NCI-H748 treated with DMSO at 0.1 percent for 48 hours (cell line): ENCODE measurements around the gene BCAP31.
"Not testable (repeated sequence)": the region's sequence is repeated elsewhere in the genome, so short reads cannot be mapped to it uniquely, and the experiment has no call there.

ENCODE experiments used
- DNase-seq: peaks from one replicate; lab custom pipeline; 2025; lab: John Stamatoyannopoulos, UW

BCAP31 gene

DNA sequence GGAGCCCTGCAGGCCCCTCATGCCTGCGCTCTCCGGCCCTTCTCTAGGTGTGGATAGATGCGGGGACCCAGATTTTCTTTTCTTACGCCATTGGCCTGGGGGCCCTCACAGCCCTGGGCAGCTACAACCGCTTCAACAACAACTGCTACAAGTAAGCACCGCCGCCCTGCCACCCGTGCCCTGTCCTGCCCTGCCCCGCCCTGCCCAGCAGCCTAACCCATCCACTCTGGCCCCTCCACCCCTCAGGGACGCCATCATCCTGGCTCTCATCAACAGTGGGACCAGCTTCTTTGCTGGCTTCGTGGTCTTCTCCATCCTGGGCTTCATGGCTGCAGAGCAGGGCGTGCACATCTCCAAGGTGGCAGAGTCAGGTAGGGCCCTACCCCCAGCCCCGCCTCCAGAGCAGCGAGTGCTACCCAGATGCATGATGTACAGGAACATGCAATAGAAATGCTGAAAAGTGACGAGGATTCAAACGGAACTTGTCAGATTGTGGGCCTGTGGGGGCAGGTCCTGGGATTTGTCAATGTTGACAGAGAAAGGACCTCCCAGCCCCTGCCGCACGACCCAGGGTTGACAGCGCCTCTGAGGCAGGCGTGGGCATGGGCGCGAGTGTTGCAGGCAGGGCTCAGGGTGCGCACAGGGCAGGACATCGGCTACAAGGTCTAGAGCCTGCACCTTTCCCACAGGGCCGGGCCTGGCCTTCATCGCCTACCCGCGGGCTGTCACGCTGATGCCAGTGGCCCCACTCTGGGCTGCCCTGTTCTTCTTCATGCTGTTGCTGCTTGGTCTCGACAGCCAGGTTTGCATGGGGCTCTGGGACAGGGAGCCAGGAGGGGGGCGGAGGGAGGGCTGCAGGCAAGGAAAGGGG, 30.7 kb downstream of the BCAP31 start:
- no peak for DNase-seq

DNA sequence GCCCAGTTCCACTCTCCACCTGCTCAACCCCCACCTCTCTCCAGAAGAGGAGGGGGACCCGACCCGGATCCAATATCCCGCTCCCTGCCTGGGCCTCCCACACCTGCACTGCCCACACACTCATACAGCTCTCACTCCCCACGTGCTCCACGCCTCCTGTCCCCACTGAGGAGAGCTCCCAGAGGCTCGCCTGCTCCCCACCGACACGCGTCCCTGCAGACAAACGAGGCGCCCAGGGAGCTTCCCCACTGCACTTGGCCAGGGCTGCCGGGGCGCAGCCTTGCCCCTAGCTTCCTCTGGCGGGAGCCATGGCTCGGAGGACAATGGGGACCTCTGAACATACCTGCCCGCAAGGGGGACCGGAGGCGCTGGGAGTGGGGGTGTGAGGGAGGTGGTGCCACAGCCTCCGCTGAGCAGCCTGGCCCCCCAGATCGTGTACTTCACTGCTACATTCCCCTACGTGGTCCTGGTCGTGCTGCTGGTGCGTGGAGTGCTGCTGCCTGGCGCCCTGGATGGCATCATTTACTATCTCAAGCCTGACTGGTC, 31.5 kb downstream of the BCAP31 start:
- no peak for DNase-seq

DNA sequence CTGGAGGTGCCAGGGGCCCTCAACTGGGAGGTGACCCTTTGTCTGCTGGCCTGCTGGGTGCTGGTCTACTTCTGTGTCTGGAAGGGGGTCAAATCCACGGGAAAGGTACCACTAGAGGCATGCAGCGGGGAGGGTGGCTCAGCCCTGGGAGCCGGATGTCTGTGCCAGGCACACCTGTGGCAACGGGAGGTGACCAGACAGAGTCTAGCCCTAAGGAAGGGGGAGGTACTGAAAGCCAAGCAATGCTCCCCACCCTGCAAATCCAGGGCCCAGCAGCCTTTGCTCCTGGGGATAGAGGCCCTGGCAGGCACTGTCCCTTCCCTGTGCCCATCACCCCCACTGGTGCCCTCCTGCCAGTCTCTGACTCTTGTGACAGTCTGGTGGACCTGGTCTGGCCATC, 32.2 kb downstream of the BCAP31 start:
- no peak for DNase-seq

DNA sequence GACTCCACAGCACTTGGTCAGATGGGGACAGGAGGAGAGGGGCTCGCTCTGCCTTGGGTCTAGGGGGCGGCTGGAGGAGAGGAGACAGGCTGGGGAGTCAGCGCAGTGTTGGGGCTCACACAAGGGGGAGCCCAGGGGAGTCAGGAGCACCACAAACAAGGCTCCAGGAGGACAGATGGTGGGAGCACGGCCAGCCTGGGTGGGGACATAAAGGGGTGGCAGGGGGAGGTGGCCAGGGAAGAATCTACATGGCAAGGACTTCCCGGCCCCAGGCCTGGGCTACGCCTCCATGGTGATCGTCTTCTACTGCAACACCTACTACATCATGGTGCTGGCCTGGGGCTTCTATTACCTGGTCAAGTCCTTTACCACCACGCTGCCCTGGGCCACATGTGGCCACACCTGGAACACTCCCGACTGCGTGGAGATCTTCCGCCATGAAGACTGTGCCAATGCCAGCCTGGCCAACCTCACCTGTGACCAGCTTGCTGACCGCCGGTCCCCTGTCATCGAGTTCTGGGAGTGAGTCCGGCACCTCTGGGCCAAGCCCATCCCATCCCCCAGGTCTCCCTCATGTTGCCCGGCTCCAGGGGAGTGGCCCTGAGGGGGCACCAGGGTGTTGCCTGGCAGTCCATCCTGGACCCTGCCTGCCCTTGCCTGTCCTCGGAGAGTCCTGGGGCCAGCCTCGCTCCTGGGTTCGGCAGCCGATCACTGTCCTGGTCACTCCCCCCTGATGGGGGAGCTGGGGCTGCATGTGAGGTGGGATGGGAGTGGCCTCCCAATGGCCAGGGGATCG, 33.0 kb downstream of the BCAP31 start:
- DNase-seq, result not testable (repeated sequence)

DNA sequence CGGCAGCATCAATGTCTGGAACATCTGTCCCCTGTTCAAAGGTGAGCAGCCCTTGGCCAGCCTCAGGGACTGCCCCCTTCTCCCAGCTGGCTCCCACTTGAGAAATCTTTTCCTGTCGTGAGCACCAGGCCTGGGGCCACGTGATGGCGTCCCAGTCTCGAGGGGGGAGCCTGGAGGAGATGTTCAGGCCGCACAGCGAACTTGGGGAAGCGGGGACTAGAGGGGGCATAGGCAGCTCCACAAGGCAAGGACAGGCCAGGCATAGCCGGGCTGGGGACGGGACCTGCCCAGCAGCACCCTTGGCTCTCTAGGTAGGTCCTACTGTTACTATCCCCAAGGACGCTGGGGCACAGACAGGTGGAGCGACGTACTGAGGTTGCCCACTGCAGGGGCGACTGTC, 33.7 kb downstream of the BCAP31 start:
- no peak for DNase-seq

DNA sequence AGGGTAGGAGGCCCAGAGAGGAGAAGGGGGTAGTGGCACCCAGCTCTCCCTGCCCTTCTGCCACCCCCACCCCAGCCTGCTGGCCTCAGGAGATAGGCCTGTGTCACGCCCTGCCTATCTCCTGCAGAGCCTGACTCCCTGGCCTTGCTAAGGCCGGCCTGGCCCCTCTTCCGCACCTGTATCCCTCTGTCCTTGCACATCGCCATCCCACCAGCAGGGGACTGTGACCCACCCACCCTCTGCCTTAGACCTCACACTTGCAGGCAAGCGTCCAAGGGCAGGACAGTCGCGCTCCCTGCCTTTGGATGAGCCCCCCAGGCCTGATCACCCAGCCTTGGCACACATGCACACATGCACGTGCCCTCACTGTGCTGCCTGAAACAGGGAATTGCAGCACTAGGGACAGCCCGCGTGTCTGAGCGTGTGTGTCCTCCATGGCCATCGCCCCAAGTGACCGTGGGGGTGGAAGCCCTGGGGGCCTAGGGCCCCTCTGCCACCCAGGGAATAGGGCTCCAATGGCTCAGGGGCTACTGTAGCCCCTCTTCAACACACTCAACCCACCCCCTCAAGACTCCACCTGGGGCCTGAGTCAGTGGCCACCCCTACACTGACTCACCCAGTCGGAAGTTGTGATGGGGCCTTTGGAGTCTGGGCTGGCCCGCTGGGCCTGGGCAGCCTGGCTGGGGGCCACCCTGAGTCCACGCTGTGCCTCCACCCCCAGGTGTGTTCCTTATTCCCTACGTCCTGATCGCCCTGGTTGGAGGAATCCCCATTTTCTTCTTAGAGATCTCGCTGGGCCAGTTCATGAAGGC, 34.3 kb downstream of the BCAP31 start:
- no peak for DNase-seq

DNA sequence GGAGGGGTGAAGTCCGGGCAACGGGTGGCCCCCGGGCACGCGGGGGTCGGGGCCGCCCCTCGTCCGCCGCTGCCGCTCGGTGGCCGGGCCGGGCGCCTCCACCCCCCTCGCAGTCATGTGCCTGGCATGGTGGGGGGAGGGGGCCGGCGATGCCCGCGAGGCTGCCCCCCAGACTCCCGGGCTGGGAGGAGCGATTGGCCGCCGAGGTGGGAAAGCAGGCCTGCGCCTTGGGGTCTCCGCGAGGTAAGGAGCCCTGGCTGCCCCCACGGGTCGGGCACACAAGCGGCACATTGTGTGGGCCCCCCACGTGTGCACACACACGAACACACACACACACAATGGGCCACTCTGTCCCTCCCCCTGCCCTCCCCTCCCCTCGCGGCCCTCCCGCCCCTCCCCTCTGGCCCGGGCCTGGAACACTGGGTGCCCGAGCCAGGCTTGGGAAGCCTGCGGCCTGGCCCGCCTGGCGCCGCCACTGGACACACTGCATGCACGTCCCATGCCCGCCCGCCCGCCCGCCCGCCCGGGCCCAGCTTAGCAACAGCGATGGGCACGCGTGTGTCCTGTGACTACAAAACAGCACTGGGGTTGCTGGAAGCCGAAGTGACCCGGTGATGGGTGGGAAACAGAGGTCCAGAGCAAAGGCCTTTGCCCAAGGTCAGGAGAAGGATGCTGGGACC, 35.1 kb downstream of the BCAP31 start:
- DNase-seq, result no peak

DNA sequence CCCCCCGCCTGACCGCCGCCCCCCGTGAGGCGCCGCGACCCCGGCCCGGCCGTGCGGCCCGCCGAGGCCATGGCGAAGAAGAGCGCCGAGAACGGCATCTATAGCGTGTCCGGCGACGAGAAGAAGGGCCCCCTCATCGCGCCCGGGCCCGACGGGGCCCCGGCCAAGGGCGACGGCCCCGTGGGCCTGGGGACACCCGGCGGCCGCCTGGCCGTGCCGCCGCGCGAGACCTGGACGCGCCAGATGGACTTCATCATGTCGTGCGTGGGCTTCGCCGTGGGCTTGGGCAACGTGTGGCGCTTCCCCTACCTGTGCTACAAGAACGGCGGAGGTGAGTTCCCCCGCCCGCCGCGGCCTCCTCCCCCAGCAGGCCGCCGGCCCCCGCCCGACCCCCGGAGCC, 35.7 kb downstream of the BCAP31 start:
- DNase-seq, result no peak

DNA sequence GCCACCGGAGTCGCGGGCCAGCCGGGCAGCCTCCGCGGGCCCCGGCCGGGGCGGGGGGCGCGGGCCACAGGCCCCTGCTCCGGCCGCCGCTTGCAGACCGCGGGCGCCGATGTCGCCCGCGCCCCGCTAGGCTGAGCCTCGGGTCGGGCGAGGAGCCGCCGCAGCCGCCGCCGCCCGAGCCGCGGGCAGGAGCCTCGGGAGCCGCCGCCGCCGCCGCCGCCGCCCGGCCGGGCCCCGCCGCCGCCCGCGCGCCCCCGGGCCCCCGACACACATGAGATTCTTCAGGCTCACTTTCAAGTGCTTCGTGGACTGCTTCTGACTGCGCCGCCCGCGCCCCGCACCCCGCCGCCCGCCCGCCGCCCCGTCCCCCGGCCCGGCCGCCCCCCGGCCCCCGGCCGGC, 36.1 kb downstream of the BCAP31 start:
- no peak for DNase-seq

DNA sequence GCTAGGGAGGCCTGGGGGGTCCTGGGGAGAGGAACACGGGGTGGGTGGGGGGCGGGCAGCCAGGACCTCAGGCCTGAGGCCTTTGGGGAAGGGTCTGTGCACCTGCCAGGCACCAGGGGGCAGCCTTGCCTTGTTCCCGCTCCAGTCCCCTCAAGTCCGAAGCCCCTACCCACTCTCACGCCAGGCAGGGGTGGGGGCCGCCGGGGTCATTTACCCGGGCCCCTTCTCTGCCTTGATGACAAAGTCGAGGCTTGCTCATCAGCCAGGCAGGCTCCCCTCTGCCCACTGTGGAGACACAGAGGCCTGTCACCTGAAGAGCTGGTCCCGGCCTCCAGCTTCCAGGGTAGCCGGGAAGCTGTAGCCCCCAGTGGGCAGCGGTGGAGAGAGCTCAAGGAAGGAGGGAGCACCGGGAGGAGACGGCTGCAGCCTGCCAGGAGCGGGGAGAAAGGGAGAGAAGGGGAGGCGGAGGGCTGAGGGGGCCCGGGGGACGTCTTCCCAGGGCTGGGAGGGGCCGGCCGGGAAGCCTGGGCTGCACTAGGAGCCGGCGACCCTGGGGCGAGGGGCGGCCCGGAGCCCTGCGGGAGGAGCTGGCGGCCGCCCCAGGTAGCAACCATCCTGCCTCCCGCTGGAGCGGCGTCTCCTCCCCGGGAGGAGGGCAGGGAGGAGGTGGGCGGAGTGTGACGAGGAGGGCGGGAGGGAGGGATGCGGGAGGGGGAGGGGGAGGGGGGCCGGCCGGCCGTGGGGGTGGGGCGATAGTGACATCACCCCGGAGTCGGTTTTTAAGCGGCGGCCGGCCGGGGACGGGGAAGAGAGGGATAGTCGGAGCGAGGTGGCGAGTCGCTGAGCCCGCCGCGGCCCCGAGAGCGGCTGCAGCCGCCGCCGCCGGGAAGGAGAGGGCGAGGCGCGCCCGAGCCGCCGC, 36.8 kb downstream of the BCAP31 start, which contains the start of gene SLC6A8:
SLC6A8 (plus strand) TSS at position 806 of the 919 bp plus-strand sequence. CDS start 649 bp downstream, outside the sequence.
- no peak for DNase-seq

DNA sequence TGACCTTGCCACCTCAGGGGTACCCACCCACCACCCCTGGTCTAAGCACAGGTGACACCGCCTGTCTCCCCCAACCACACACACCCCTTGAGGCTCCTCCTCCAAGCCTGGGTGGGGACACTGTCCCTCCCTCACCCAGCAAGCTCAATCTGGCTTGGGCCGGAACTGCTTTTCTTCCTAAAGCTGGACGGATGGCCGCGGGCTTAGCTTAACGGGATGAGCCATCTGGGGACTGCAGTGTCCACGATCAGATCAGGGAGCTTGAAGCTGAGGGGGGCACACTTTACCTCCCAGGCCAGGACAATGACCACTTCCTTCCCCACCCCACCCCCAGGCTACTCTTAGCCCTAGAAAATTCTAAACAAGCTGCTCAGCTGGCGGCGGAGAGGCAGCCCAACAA, 37.5 kb downstream of the BCAP31 start:
- no peak for DNase-seq

DNA sequence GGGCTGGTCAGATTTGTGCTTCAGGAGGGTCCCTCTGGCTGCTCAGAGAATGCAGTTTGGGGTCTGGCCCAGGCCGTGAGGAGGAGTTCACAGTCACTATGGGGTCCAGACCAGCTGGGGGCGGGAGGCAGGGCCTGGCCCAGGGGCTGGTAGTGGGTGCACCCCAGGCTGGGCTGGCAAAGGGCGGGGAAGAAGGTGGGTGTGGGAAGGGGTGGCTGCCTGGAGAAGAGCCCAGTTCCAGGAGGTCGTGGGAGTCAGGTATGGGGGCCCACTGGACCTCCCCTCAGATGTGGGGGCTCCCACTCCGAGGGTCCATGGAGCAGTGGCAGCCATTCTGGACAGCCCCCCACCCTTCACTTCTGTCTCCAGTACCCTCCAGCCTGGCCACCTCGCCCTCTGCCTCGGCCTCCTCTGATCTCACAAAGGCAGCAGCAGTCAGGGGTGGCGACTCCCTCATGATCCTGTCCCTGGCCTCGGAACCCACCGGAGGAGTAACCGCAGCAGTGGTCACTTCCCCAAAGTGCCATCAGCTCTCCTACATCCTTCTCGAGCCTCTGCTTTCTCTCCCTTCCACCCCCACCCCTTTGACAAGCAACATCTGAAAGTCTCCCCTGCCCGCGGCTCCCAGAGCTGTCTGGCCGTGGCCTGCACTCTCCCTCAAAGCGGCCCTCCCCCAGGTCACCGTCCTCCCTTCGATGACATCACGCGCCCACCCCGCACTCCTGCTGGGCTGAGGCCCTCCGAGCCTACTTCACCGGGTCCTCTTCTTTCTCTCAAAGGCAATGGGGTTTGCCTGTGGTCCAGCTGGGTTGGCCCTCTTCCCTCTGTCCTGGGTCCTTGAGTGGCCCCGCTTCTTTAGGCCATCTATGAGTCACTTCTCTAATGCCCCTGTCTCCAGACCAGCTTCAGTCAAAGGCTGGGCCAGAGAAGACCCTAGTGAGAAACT, 38.2 kb downstream of the BCAP31 start:
- no peak for DNase-seq

DNA sequence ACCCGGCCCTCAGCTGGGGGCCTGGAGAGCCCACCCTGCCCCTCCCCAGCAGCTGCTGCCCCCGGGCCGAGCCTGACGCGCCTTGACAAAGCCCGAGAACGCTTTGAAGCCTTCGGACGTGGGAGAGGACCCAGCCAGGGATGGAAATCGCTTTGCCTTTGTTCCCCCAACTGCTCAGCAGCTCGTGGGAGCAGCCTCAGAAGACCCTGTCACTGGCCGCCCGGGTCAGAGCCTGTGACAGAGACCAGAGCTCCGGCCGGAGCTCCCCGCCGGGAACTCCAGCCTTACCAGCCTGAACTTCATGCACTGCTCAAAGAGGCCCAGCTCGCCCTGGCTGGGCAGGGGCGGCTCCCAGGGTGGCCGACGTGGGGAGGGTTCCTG, 39.0 kb downstream of the BCAP31 start:
- no peak for DNase-seq

DNA sequence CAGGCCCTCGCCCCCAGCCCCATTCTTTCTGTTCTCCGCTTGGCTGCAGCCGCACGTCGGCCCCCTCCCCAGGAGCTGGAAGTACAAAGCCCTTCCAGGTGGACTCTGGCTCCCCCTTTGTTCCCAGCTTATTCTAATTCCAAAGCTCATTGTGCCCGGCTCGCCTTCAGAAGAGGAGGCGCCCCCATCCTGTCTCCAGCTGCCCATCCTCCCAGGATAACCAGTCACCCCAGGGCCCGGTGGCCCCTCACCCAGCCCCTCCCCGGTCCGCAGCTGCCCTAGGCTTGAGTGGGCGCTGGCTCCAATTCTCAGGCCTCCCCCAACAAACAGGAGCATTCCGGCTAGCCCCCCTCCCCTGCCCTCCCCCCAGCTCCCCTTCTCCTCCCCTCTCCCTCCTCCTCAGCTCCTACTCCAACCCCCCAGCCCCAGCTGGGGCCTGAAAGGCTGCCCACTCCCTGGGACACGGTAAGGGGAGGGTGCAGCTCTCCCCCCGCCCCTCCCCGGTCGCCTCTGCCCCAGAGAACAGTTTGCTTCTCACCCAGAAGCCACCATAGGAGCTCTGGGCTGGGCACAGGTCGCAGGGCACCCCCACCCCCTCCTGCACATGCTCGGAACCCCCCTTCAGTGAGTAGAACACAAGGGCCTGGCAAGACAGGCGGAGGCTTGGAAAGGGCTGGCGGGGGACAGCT, 39.6 kb downstream of the BCAP31 start:
- DNase-seq, result no peak

DNA sequence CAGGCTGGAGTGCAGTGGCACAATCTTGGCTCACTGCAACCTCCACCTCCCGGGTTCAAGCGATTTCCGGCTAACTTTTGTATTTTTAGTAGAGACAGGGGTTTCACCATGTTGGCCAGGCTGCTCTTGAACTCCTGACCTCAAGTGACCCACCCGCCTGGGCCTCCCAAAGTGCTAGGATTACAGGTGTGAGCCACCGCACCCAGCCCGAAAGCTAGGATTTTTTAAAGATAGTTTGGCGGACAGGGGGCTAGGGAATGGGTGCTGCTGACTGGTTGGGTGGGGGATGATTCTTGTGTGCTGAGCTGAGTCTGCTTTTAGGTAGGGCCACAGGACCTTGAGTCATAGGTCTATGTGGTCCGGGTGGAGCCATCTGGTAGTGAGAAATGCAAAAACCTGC, 40.7 kb downstream of the BCAP31 start:
- DNase-seq, result not testable (repeated sequence)

DNA sequence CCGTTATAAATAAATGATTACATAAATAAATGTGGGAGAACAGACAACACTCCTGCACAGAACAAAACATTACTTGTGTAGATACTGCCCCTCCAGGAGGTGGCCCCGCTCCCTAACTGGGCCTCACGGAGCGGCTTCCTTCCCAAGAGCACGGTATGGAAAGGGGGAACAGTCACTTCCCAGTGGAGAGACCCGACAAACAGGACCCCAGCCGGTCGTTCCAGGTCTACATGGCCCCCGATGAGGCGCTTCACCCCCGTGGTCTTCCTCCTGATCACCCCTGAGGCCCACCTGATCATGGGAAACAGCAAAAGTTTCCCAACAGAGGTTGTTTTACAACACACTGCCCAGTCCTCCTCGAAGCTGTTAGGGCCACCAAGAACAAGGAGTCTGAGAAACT, 43.0 kb downstream of the BCAP31 start:
- DNase-seq, result no peak

DNA sequence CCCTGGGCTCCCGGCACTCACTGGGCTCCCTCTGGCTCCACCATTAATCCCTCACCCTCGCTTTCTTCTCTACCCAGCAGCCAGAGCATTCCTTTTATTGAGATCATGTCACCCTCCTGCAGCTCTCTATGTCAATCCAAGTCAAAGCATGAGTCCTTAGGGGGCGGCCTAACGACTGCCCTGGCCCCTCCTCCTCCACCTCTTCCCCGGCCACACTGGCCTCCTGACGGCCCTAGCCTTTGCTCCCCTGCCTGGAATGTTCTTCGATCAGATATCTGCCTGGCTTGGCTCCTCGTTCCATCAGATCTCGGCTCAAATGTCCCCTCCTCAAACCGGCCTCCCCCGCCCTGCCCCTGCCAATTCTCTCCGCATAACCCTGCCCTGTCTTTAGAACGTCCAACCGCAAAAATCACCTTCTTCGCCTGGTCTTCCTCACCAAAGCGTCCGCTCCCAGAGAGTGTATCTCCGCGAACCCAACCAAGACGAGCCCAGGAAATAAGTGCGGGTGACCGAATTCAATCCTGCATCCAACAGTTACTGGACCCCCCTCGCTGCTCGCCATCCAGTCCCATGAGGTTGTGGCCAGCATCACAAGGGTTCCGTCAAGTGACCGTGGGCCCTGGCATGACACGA, 49.9 kb downstream of the BCAP31 start:
- DNase-seq, result no peak
